GM21367 (cell line): ENCODE measurements around the gene HOXB3.

Experiments used
- ATAC-seq: cut with Tn5 transposase; IDR thresholded peaks from one replicate; pipeline ENCODE4 v1.9.1; 2021; ENCODE audit not compliant: unreplicated experiment

HOXB3 gene

GRCh38 chr17:48571024-48571818 lies 18.8 kb downstream of the HOXB3 start:
- no peak for ATAC-seq

- no peak for ATAC-seq
Observed at GRCh38 chr17:48570325-48571023, 19.6 kb downstream of the HOXB3 start.

GRCh38 chr17:48569674-48570324 lies 20.2 kb downstream of the HOXB3 start:
- no peak for ATAC-seq

GRCh38 chr17:48569240-48569582 lies 20.8 kb downstream of the HOXB3 start:
- ATAC-seq, result no peak

GRCh38 chr17:48568499-48569239 lies 21.4 kb downstream of the HOXB3 start:
- ATAC-seq, result no peak

- no peak for ATAC-seq
Observed at GRCh38 chr17:48567646-48568354, 22.2 kb downstream of the HOXB3 start.

GRCh38 chr17:48567209-48567608 lies 22.8 kb downstream of the HOXB3 start:
- ATAC-seq, result no peak

GRCh38 chr17:48566717-48567116 lies 23.3 kb downstream of the HOXB3 start:
- no peak for ATAC-seq

GRCh38 chr17:48565925-48566710 lies 23.9 kb downstream of the HOXB3 start:
- no peak for ATAC-seq

- no peak for ATAC-seq
Observed at GRCh38 chr17:48565022-48565554, 25.0 kb downstream of the HOXB3 start.

GRCh38 chr17:48564188-48565021 lies 25.6 kb downstream of the HOXB3 start:
- no peak for ATAC-seq

- no peak for ATAC-seq
Observed at GRCh38 chr17:48563867-48564187, 26.2 kb downstream of the HOXB3 start.

- ATAC-seq, result no peak
Observed at GRCh38 chr17:48563385-48563838, 26.6 kb downstream of the HOXB3 start.

GRCh38 chr17:48562934-48563333 lies 27.1 kb downstream of the HOXB3 start:
- ATAC-seq, result no peak

- ATAC-seq, result no peak
Observed at GRCh38 chr17:48561884-48562810, 27.9 kb downstream of the HOXB3 start.

- ATAC-seq, result no peak
Observed at GRCh38 chr17:48559840-48560817, 29.9 kb downstream of the HOXB3 start.
